Mammary epithelial cell (primary cell): ENCODE measurements around the gene WAS.
"Not testable (repeated sequence)": the region's sequence is repeated elsewhere in the genome, so short reads cannot be mapped to it uniquely, and the experiment has no call there.

Source experiments
- CTCF ChIP-seq, 2 donors: IDR thresholded peaks in 1 of 2; conservative IDR thresholded peaks in 1 of 2; 2 replicates each; pipeline ENCODE4 v1.5.1; 2011 to 2012; ENCODE audit warnings: inconsistent platforms in 2 of 2, low read length in 2 of 2, mild to moderate bottlenecking in 2 of 2, control low read depth in 1 of 2, low read depth in 1 of 2; ENCODE audit not compliant: insufficient read depth in 1 of 2; ENCODE audit errors: extremely low read depth in 1 of 2
- EZH2 ChIP-seq: IDR thresholded peaks from 2 replicates; pipeline ENCODE4 v1.6.1; 2012; ENCODE audit warnings: low read length, inconsistent platforms, borderline replicate concordance

GRCh38 chrX:48652055-48652579 is 31.5 kb upstream of the WAS start:
- TF ChIP-seq EZH2; CTCF (conservative IDR thresholded peaks at IDR 0.05 in 1 of 2, IDR thresholded peaks at IDR 0.05 in 1 of 2; ENCODE audit: extremely low read depth in 1 of 2, insufficient read depth in 1 of 2, low read depth in 1 of 2, low read length in 2 of 2): not testable (repeated sequence)
